ENCODE measurements around the gene DDX17. TPM values are rescaled to one million over a fixed set of nuclear protein-coding genes. Genes with fewer than 3 reads are reported as not detected.
A peak's percentile ranks its signal among the peaks of the same experiment; 100 is the strongest.

Gene DDX17
- total and polyA plus RNA-seq, 10 of the 15 experiments (the other 5 are each of a cell fraction or from before 2014, with no cell fraction given) = 25.2 to 778 (median 266) TPM

GRCh38 chr22:38487946-38488345 lies 18.2 kb downstream of the DDX17 start:
- ChIA-PET RAD21 (ENCODE audit: unreplicated experiment) (no interaction called here), CTCF (interaction anchor here (1.0 to 1.2 kb wide), 3 partner anchors 13 to 15 kb away, joined by 3 to 6 read pairs (median 5); no protein-coding TSS in a partner anchor), SMC1A (ENCODE audit: uncharacterized antibody, unreplicated experiment) (interaction anchor here (0.8 kb wide), 1 partner anchor 10 kb away, joined by 3 read pairs; no protein-coding TSS in a partner anchor), POLR2A (no interaction called here)
- in situ Hi-C loops (cut with MboI) = no loop called here
- Histone ChIP-seq H3K4me3 (no peak overlapping the region), H3K27ac (ENCODE audit: control insufficient read depth, insufficient read depth) (no peak overlapping the region), H2AFZ (ENCODE audit: control insufficient read depth, low read depth, low read length) (no peak overlapping the region), H3K9ac (ENCODE audit: control insufficient read depth, insufficient read depth, low read length) (no peak overlapping the region), H4K20me1 (ENCODE audit: control insufficient read depth, insufficient read depth) (no peaks in the 10 kb centered on the region; the same call in 1 of the 2 replicates), H3K27me3 (replicated peaks in 1 of 2; ENCODE audit: control insufficient read depth in 2 of 2, insufficient read depth in 2 of 2, low read length in 1 of 2) (no peaks in the 10 kb centered on the region), H3K79me2 (ENCODE audit: control insufficient read depth, insufficient read depth, low read length) (no peaks in the 10 kb centered on the region; the same call in 1 of the 2 replicates), H3K4me1 (ENCODE audit: control insufficient read depth, insufficient read depth, low read length) (no peaks in the 10 kb centered on the region), H3K4me2 (ENCODE audit: control insufficient read depth, insufficient read depth) (no peak overlapping the region), H3K36me3 (ENCODE audit: control insufficient read depth in 2 of 2, insufficient read depth in 2 of 2, low read length in 1 of 2) (peaks cover 29 to 61% of the 10 kb centered on the region in 2 experiments), H3K9me3 (replicated peaks; ENCODE audit: control insufficient read depth, insufficient read depth, low read length) (no peaks in the 10 kb centered on the region)
- WGBS (ENCODE audit: insufficient coverage, insufficient replicate concordance, low lambda C conversion rate, missing lambda C conversion rate) = 96% methylated on average over 6 of the region's 6 CpGs
- FAIRE-seq (no peak), DNase-seq (ENCODE audit: low read depth, low spot score) (no peak), ATAC-seq (no peak)
- no peak for TF ChIP-seq USF2 (IDR thresholded peaks at IDR 0.05; ENCODE audit: borderline replicate concordance, low read depth, low read length)
- TF ChIP-seq ZNF592 (IDR thresholded peaks at IDR 0.05) = no peak
- TF ChIP-seq IRF5 (IDR thresholded peaks at IDR 0.05; ENCODE audit: borderline replicate concordance) = no peak
- TF ChIP-seq SMAD5 (IDR thresholded peaks at IDR 0.05; ENCODE audit: low read depth) = peak; percentile 41; the same call in 1 of the 2 replicates
- no peak for TF ChIP-seq SREBF2 (IDR thresholded peaks at IDR 0.05; ENCODE audit: low read length)
- peak; percentile 63 for TF ChIP-seq POLR2A (IDR thresholded peaks at IDR 0.05; ENCODE audit: low read depth, low read length)
- intact Hi-C loops (cut with micrococcal nuclease; ENCODE audit: unreplicated experiment) = loop anchor here (10.0 kb wide), 1 partner anchor 433 kb away; the partner anchor contains the start of gene PICK1
- BruUV-seq (replicated peaks) = TSS peak; percentile 1
